Left hindlimb (tissue), 1 donor: ENCODE measurements around the gene SLC38A11.

ENCODE experiments used
- DNase-seq: peaks from one replicate; pipeline ENCODE4 v3.0.0-alpha.2; 2018

The SLC38A11 gene

GRCh38 chr2:164969909-164970690 lies 14.8 kb upstream of the SLC38A11 start:
- DNase-seq, result no peak

DNA sequence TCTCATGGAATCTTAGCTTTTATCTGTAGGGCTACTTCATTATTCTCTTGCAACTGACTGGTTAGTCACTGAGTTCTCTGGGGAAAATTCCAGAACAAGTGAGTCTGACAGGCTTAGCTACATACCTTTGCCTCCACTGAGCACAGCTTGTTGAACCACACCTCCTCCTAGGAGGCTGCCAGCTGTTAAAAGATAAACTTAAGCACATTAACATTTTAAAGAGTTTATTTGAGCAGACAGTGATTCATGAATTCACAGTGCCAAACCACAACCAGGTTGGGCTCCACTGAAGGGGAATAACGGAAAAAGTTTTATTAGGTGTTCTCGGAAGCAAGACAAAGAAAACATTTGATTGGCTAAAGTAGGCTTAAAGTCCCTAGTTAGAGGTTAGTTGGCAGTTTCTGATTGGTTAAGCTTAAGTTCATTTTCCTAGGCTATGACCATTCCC lies 12.5 kb upstream of the SLC38A11 start:
- no peak for DNase-seq

- DNase-seq, result no peak
Measured at GRCh38 chr2:164967361-164967760, 12.0 kb upstream of the SLC38A11 start.

DNA sequence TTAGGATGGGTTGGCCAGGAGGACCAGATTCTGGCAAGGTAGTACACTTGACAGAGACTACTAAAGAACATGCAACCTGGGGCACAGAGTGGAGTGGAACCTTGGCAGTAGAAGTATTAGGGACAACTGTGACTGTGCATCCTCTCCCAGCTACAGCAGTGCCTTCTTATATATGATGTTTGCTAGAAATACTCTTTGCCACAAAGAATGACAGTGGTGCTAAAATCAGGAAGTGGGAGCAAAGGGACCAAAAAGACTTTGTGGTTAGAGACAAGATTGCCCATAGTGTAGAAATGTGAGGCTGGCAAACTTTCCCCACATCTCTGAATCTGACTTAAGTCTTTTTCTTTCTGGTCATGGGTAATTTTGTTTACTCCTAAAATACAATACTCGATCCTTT lies 9.4 kb upstream of the SLC38A11 start:
- DNase-seq, result no peak

DNA sequence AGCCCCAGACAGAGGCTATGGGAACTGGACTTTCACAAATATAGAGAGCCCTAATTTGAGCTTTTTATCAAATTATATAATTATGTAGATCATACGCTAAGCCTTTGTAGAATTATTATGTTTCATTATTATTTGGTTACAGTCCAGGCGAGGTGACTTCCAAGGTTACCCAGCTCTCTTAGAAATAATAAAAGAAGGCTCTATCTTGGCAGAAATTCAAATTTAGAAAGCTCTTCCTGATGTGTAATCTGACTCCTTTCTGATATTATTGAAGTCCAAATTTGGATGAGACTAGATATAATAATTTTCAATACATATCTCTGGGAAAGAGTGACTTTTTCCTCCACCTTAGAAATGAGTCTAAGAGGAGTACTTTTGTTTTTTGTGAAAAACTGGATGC lies 4.8 kb upstream of the SLC38A11 start:
- DNase-seq, result no peak

DNA sequence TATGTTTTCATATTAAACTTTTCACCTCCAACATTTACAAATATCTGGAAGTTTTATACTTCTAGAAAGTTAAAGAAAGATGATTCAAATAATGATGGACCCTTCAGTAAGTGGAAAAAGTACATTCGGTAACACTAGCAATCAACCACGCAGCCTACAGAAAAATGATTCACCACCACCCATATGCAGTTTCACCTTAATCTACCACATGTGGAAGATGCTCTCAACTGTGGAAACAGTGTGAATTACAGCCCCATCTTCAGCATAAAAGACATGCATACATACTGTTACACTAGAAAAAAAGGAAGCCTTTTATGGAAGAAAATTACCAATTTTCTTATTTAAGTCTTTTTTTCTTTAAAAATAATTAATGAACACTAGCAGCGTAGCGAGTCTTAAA lies 1.1 kb downstream of the SLC38A11 start:
- DNase-seq, result no peak

DNA sequence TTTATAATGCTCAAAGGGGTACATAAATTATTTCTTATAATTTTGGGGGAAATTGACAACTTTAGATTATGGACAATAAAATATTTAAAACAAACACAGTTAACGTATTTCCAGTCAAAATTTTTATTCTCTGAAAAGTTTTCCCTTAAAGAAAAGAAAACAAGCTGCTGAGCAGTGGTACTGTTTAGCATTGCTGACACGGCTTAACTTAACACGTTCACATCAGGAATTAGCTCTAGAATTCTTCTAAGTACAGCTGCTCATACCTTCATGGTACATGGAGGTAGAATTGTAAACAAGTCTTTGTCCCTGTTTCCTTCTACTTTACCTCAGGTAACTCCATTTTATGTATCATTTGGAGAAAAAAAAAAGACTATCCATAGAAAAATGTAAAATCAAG lies 2.0 kb downstream of the SLC38A11 start:
- no peak for DNase-seq

DNA sequence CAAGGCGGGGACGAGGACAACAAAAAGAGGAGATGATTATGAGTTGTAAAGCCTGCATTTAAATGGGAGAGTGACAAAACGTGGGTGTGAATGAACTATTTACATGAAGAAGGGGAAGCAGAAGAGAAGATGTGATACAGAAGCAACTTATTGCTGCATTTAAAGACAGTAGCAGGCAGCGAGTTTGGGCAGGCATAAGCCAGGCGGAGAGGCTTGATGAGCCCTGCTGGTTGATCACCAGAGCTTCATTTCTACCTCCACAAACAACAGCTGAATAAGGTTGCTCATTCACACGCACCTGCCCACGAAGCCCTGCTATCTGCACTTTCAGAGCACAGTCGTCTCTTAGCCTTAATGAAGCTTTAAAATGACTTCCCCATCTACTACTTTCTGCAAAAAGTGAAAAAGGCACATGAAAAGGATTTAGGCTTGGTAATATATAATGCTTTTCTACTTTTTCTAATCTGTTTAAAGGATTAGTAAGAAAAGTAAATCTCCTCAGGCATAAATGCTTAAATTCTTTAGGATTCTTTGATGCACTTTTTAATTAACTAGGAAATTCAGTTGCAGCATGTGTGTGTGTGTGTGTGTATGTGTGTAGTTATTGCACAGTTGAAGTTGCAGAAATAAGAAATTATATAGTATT lies 3.1 kb downstream of the SLC38A11 start:
- DNase-seq, result no peak

GRCh38 chr2:164948540-164948939 lies 6.8 kb downstream of the SLC38A11 start:
- no peak for DNase-seq

DNA sequence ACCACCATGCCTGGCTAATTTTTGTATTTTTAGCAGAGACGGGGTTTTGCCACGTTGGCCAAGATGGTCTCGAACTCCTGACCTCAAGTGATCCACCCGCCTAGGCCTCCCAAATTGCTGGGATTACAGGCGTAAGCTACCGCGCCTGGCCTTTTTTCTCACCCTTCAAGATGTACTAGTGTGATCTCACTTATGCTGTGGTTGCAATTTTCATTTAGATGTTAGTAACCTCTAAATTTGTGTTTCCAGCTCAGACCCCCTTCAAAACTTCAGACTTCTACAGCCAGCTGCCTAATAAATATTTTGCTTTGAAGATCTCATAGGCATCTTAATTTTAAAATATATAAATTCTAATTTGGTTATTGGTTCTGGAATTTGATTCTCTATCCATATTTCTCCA lies 8.0 kb downstream of the SLC38A11 start:
- no peak for DNase-seq

DNA sequence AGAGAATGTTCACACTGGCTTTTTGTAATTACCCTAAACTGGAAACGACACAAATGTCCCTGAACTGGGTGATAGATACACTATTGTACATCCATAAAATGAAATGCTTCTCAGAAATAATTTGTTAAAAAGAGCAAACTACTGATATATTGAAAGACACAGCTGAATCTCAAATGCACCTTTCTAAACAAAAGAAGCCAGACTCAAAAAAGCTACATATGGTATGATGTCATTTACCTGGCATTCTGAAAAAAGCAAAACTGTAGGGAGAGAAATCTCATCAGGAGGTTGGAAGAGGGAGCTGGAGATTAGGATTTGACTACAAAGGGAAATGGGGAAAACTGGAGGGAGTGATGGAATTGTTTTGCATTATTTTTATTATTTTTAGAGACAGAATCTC lies 12.0 kb downstream of the SLC38A11 start:
- DNase-seq, result no peak

- no peak for DNase-seq
Measured at GRCh38 chr2:164937864-164938401, 17.4 kb downstream of the SLC38A11 start.

DNA sequence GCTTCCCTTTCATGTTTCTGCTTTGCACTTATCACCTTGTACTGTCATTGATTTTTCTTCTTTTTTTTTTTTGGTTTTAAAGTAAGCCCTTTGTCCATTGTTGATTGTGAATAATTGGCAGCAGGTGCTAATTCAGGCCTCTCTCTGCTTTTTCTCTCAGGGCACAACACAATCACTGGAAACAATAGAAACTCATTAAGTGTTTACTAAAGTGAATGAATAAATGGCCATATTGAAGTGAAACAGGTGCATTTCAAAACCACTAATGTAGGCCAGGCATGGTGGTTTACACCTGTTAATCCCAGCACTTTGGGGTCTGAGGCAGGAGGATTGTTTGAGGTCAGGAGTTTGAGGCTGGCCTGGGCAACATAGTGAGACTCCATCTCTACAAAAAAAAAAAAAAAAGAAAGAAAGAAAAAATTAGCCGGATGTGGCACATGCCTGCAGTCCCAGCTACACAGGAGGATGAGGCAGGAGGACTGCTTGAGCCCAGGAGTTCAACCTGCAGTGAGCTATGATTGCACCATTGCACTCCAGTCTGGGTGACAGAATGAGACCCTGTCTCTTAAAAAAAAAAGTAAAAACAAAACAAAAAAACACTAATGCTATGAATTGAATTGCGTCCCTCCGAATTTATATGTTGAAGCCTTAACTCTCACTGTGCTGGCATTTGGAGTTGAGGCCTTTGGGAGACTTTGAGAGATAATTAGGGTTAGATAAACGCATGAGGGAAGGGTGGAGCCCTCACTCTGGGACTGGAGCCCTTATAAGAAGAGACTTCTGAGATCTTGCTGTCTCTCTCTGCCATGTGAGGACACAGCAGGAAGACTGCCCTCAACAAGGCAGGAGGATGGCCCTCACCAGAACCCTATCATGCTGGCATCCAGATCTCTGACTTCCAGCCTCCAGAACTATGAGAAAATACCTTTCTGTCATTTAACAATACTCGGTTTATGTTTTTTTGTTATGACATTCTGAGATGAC lies 19.9 kb downstream of the SLC38A11 start:
- DNase-seq, result no peak

GRCh38 chr2:164934401-164935117 lies 20.8 kb downstream of the SLC38A11 start:
- no peak for DNase-seq

GRCh38 chr2:164933671-164934189 lies 21.6 kb downstream of the SLC38A11 start:
- DNase-seq, result no peak

DNA sequence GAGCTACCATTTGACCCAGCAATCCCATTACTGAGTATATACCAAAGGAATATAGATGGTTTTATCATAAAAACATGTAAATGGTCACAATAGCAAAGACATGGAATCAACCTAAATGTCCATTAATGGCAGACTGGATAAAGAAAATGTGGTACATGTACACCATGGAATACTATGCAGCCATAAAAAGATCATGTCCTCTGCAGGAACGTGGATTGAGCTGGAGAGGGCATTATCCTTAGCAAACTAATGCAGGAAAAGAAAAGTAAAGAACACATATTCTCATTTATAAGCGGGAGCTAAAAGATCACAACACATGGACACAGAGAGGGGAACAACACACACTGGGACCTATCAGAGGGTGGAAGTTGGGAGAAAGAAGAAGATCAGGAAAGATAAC lies 22.9 kb downstream of the SLC38A11 start:
- no peak for DNase-seq

GRCh38 chr2:164928101-164928673 lies 27.1 kb downstream of the SLC38A11 start:
- DNase-seq, result no peak

- no peak for DNase-seq
Measured at GRCh38 chr2:164922134-164922533, 33.2 kb downstream of the SLC38A11 start.

- DNase-seq, result no peak
Measured at GRCh38 chr2:164920430-164920829, 34.9 kb downstream of the SLC38A11 start.

DNA sequence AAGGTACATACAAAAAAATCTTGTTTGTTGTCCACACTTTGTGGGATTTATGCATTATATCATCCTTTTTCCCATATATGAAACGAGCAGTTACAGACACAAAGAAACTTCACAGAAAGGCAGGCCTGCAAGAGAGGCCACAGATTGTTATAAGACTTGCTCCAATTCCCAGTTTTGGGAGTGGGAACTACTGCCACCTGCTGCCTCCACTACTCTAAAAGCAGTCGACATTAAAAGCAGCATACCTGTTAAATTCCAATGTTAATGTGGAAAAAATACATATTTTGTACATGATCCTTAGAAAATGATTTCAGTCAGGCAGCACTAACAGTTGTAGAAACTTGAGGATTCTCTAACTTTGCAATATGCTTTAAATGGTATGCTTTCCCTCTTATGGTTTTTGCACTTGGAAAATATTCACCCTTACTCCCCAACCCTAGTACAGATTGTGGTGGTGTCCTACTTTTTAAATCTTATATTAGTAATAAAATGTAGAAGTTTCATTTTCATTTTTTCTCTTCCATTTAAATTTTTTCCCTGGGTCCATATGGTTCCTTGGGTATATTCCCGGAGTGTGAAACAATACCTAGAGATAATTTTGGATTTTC lies 37.9 kb downstream of the SLC38A11 start:
- peak; percentile 57 for DNase-seq

DNA sequence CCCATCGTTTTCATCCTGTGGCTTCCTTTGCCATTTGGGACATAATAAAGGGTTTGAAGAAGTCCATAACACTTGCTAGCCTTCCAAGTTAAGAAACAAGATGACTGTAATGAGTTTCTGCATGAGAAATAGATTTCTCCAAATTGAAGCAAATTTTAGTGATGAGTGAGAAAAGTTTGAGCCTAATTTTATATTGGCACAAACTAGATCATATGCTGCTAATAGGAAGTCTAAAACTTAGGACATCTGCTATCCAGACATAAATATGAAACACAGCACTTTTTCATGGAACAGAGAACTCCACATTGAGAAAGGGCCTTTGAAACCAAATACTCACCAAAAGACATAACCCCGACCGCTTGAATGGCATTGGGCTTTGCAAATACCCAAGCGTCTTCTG lies 39.8 kb downstream of the SLC38A11 start:
- DNase-seq, result no peak
